A549 (cell line): ENCODE results near the gene KIAA1191. TPM values are rescaled to one million over a fixed set of nuclear protein-coding genes. Genes with fewer than 3 reads are reported as not detected.

ENCODE experiments used
- ATAC-seq, 2 experiments: fragments of 200-7000 bp in 1 of 2; fragments of >200 bp in 1 of 2; cut with Nextera tagmentation in 1 of 2; cut with Tn5 transposase in 1 of 2; 3 replicates each; pipeline versions ENCODE4 v1.8.0 to v1.9.1; 2018 to 2020; ENCODE audit warnings: mild to moderate bottlenecking in 1 of 2, moderate library complexity in 1 of 2
- CTCF ChIA-PET: fragments of 300-600 bp; sonication (Branson Sonifier 250); formaldehyde crosslinking; extraction: SDS; loops from one replicate; lab custom pipeline; 2021; ENCODE audit warnings: antibody characterized with exemption, inconsistent platforms; lab: Yijun Ruan, JAX
- POLR2A ChIA-PET: fragments of 350-600 bp; formaldehyde crosslinking; extraction: SDS; loops from one replicate; lab custom pipeline; 2021; ENCODE audit warnings: antibody characterized with exemption, inconsistent platforms; lab: Yijun Ruan, JAX
- DNase-seq, 2 experiments: peaks; one replicate each; pipeline versions ENCODE4 v3.0.0 to v3.0.0-alpha.2; 2011 to 2016; ENCODE audit warnings: low read depth in 1 of 2, low spot score in 1 of 2
- FAIRE-seq: peaks from 2 replicates; lab custom pipeline; 2011; peaks lifted over from hg19 to GRCh38; lab: Jason Lieb, UNC
- H3K27ac ChIP-seq, 2 experiments: fragments of >200 bp; sonication (Bioruptor Twin); formaldehyde crosslinking; 3 replicates each; pipeline ENCODE4 v1.5.1; 2016 to 2017
- H3K4me1 ChIP-seq: fragments of >200 bp; sonication (Bioruptor Twin); formaldehyde crosslinking; 3 replicates; pipeline ENCODE4 v1.6.1; 2016
- H3K4me2 ChIP-seq: fragments of >200 bp; sonication (Bioruptor Twin); formaldehyde crosslinking; 3 replicates; pipeline ENCODE4 v1.6.1; 2016
- H3K4me3 ChIP-seq: fragments of >200 bp; sonication (Bioruptor Twin); formaldehyde crosslinking; 3 replicates; pipeline ENCODE4 v1.5.1; 2016
- H3K9me3 ChIP-seq: fragments of >200 bp; sonication (Bioruptor Twin); formaldehyde crosslinking; 3 replicates; pipeline ENCODE4 v1.6.1; 2016
- CBX2 ChIP-seq: fragments of 200-600 bp; sonication (generic); IDR thresholded peaks from 2 replicates; pipeline ENCODE4 v1.6.1; 2016; ENCODE audit warnings: low read depth, mild to moderate bottlenecking, borderline replicate concordance
- CHD4 ChIP-seq: fragments of 200-600 bp; sonication (generic); IDR thresholded peaks from 2 replicates; pipeline ENCODE4 v1.6.1; 2016; ENCODE audit warnings: antibody characterized with exemption, mild to moderate bottlenecking, borderline replicate concordance
- EP300 ChIP-seq, 2 experiments: fragments of >200 bp; sonication (Bioruptor Twin); formaldehyde crosslinking; IDR thresholded peaks; 2 replicates in 1 of 2; 3 replicates in 1 of 2; pipeline ENCODE4 v1.6.1; 2016 to 2017
- FOSL2 ChIP-seq, 2 experiments: fragments of 450-650 bp in 1 of 2; fragments of >200 bp in 1 of 2; sonication (Bioruptor Twin) in 1 of 2; formaldehyde crosslinking; IDR thresholded peaks; 2 replicates each; pipeline versions ENCODE4 v1.5.0 to v1.6.1; 2016 to 2020; ENCODE audit warnings: mild to moderate bottlenecking in 1 of 2, moderate library complexity in 1 of 2
- GATA3 ChIP-seq: IDR thresholded peaks from 2 replicates; pipeline ENCODE4 v1.6.1; 2012; ENCODE audit warnings: borderline replicate concordance
- HEYL ChIP-seq: fragments of 250-450 bp; sonication (Bioruptor Pico); IDR thresholded peaks from 2 replicates; pipeline ENCODE4 v1.8.0; 2021; ENCODE audit warnings: mild to moderate bottlenecking, moderate library complexity
- JUNB ChIP-seq: fragments of >200 bp; sonication (Bioruptor Twin); formaldehyde crosslinking; IDR thresholded peaks from 2 replicates; pipeline ENCODE4 v1.6.1; 2016
- KDM5A ChIP-seq: fragments of 200-600 bp; sonication (generic); IDR thresholded peaks from 2 replicates; pipeline ENCODE4 v1.6.1; 2016; ENCODE audit warnings: antibody characterized with exemption, mild to moderate bottlenecking
- MAZ ChIP-seq: fragments of 150-350 bp; IDR thresholded peaks from 2 replicates; pipeline ENCODE4 v1.6.1; 2014; ENCODE audit warnings: antibody characterized with exemption, low read depth, low read length, borderline replicate concordance
- NPAS2 ChIP-seq: fragments of 250-450 bp; sonication (Bioruptor Pico); IDR thresholded peaks from 2 replicates; pipeline ENCODE4 v1.8.0; 2022; ENCODE audit warnings: mild to moderate bottlenecking, moderate library complexity, borderline replicate concordance
- RCOR1 ChIP-seq: fragments of 150-350 bp; IDR thresholded peaks from 2 replicates; pipeline ENCODE4 v1.6.1; 2014; ENCODE audit warnings: antibody characterized with exemption, low read length, low read depth
- TFCP2L1 ChIP-seq: fragments of 250-450 bp; sonication (Bioruptor Pico); IDR thresholded peaks from 2 replicates; pipeline ENCODE4 v1.5.0; 2021; ENCODE audit warnings: mild to moderate bottlenecking
- ZFP36 ChIP-seq: fragments of 450-650 bp; IDR thresholded peaks from 2 replicates; pipeline ENCODE4 v1.6.1; 2014; ENCODE audit warnings: borderline replicate concordance; ENCODE audit not compliant: partially characterized antibody
- ZNF302 ChIP-seq: fragments of 250-450 bp; sonication (Bioruptor Pico); IDR thresholded peaks from 2 replicates; pipeline ENCODE4 v1.9.0; 2021; ENCODE audit warnings: inconsistent platforms, mild to moderate bottlenecking, moderate library complexity
- ZSCAN20 ChIP-seq: fragments of 250-450 bp; sonication (Bioruptor Pico); IDR thresholded peaks from 2 replicates; pipeline ENCODE4 v1.8.0; 2022; ENCODE audit warnings: mild to moderate bottlenecking, moderate library complexity
- WGBS: methylation state at CpG from one replicate; pipeline ENCODE4 v1.1.6; 2017; ENCODE audit errors: missing lambda C conversion rate; 5-methylcytosine and 5-hydroxymethylcytosine counted together
- polyA plus RNA-seq, 4 experiments: library from polyadenylated mRNA; depleted of rRNA in 3 of 4; stranded (reverse); fragments of >200 nt; fragmentation: RNase III in 1 of 4; extraction: RNeasy Plus Mini Kit Qiagen cat#74134 plus additional on column Dnase treatment in 1 of 4; gene quantifications; 2 replicates in 3 of 4; 3 replicates in 1 of 4; pipeline ENCODE4 v1.2.3, GENCODE V29; 2011 to 2017
- TF ChIP-seq, protein P1 (sequence below): fragments of >200 bp; sonication (Bioruptor Twin); formaldehyde crosslinking; IDR thresholded peaks from 2 replicates; pipeline ENCODE4 v1.6.1; 2016
- TF ChIP-seq, protein P2 (sequence below): IDR thresholded peaks from 2 replicates; pipeline ENCODE4 v1.6.1; 2012; ENCODE audit warnings: low read depth, borderline replicate concordance
- TF ChIP-seq, protein P3 (sequence below): fragments of 200-600 bp; sonication (generic); IDR thresholded peaks from 2 replicates; pipeline ENCODE4 v1.6.1; 2016; ENCODE audit warnings: antibody characterized with exemption, mild to moderate bottlenecking, moderate library complexity

KIAA1191 gene
- polyA plus RNA-seq, 2 of the 4 experiments (the other 2 are of a cell fraction), result 83.6 to 89.3 TPM

DNA sequence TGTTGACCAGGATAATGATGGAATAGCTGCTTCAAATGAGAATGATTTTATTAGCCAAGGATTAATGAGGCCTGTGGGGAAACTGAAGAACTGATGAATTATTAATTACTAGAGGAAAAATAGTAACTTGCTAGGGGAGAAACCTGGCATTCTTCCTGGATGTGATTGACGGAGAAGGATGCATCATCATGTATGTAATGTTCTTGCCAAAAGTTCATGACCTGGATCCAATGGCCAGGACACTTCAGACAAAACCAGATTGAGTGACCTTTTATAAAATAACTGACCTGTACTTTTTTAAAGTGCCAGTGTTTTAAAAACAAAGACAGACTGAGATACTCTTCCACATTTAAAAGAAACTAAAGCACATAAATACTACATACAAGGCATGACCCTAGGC, 23.7 kb downstream of the KIAA1191 start:
- ChIA-PET CTCF (no interaction called here), POLR2A (no interaction called here)
- no peak for TF ChIP-seq MAZ
- no peak for TF ChIP-seq ZSCAN20
- no peak for TF ChIP-seq HEYL (CRISPR knock-in tag)
- no peak for TF ChIP-seq CBX2
- TF ChIP-seq ZFP36, result no peak
- TF ChIP-seq, protein P1, sequence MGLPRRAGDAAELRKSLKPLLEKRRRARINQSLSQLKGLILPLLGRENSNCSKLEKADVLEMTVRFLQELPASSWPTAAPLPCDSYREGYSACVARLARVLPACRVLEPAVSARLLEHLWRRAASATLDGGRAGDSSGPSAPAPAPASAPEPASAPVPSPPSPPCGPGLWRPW, result no peak
- TF ChIP-seq GATA3, result no peak
- no peak for TF ChIP-seq TFCP2L1 (CRISPR knock-in tag)
- TF ChIP-seq RCOR1, result no peak
- TF ChIP-seq, protein P2, sequence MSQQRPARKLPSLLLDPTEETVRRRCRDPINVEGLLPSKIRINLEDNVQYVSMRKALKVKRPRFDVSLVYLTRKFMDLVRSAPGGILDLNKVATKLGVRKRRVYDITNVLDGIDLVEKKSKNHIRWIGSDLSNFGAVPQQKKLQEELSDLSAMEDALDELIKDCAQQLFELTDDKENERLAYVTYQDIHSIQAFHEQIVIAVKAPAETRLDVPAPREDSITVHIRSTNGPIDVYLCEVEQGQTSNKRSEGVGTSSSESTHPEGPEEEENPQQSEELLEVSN, result no peak
- TF ChIP-seq, protein P3, sequence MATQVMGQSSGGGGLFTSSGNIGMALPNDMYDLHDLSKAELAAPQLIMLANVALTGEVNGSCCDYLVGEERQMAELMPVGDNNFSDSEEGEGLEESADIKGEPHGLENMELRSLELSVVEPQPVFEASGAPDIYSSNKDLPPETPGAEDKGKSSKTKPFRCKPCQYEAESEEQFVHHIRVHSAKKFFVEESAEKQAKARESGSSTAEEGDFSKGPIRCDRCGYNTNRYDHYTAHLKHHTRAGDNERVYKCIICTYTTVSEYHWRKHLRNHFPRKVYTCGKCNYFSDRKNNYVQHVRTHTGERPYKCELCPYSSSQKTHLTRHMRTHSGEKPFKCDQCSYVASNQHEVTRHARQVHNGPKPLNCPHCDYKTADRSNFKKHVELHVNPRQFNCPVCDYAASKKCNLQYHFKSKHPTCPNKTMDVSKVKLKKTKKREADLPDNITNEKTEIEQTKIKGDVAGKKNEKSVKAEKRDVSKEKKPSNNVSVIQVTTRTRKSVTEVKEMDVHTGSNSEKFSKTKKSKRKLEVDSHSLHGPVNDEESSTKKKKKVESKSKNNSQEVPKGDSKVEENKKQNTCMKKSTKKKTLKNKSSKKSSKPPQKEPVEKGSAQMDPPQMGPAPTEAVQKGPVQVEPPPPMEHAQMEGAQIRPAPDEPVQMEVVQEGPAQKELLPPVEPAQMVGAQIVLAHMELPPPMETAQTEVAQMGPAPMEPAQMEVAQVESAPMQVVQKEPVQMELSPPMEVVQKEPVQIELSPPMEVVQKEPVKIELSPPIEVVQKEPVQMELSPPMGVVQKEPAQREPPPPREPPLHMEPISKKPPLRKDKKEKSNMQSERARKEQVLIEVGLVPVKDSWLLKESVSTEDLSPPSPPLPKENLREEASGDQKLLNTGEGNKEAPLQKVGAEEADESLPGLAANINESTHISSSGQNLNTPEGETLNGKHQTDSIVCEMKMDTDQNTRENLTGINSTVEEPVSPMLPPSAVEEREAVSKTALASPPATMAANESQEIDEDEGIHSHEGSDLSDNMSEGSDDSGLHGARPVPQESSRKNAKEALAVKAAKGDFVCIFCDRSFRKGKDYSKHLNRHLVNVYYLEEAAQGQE, result no peak
- ATAC-seq, result no peak
- FAIRE-seq, result no peak
- Histone ChIP-seq H3K9me3 (peaks cover 5% of the 10 kb centered on the region; the same call in 1 of the 3 replicates), H3K4me2 (no peak overlapping the region), H3K27ac (no peak overlapping the region), H3K4me1 (no peaks in the 10 kb centered on the region), H3K4me3 (no peak overlapping the region)
- DNase-seq, result no peak
- WGBS, result 57% methylated on average over 1 of the region's 1 CpG

DNA sequence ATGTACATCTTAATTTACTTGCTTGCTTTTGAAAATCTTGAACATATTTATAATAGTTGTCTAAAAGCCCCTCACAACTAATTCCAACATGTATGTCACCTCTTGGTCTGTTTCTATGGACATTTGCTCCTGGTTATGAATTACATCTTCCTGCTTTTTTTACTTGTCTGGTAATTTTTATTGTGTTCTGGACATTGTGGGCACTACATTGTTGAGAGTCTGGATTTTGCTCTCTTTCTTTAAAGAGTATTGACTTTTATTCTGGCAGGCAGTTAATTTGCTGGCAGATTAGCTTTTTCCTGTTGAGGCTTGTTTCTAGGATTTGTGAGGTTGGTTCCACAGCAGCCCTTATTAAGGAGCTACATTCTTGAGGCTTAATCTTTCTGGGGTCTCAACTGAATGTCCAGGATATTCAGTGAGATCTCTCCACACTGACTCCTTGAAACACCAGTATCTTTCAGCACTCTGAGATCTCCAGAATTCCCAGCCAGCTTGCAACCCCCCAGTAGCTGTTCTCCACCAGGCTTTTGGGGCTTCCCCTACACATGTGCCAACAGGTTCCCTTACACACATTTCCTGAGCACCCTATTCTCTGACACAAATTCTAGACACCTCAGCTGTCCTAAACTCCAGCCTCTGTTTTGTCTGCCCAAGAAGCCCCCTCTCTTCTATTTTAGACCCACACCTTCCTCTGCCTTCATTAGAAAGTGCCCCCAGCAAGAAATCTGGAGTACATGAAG, 27.4 kb downstream of the KIAA1191 start:
- DNase-seq (no peak), FAIRE-seq (no peak), ATAC-seq (no peak)
- peaks cover 5% of the 10 kb centered on the region; the same call in 1 of the 3 replicates for H3K9me3 ChIP-seq
- H3K4me3 ChIP-seq, result no peak overlapping the region
- TF ChIP-seq EP300 (IDR thresholded peaks at IDR 0.05) (no peak), HEYL (CRISPR knock-in tag) (no peak), JUNB (no peak), TFCP2L1 (CRISPR knock-in tag) (no peak), NPAS2 (CRISPR knock-in tag) (no peak), ZNF302 (CRISPR knock-in tag) (no peak), FOSL2 (IDR thresholded peaks at IDR 0.05) (no peak), FOSL2 (CRISPR knock-in tag; IDR thresholded peaks at IDR 0.05) (no peak), CHD4 (no peak), KDM5A (no peak)
- TF ChIP-seq, protein P1, result no peak
- TF ChIP-seq, protein P2, result no peak
- TF ChIP-seq, protein P3, result no peak
- TF ChIP-seq, all 56 proteins: peak for 0
- POLR2A ChIA-PET, result no interaction called here
- Histone ChIP-seq H3K27ac (no peak overlapping the region), H3K4me1 (no peaks in the 10 kb centered on the region), H3K4me2 (no peak overlapping the region)
- CTCF ChIA-PET, result no interaction called here
